Activated naive CD8-positive, alpha-beta T cell treated with anti-CD3 and anti-CD28 coated beads, Interleukin-2, amount 10 ng/mL, durations not matched to agents 7 days and 5 days (primary cell): ENCODE results near the gene HIVEP3. TPM values are rescaled to one million over a fixed set of nuclear protein-coding genes. Genes with fewer than 3 reads are reported as not detected.

Experiments used
- ATAC-seq: fragments of 150-1000 bp; cut with Tn5 transposase; one replicate; pipeline ENCODE4 v1.10.0; 2021; ENCODE audit warnings: low read depth, moderate library complexity
- POLR2A ChIA-PET: fragments of 350-600 bp; sonication (Branson Sonifier 250); formaldehyde crosslinking; loops from one replicate; lab custom pipeline; 2021; ENCODE audit warnings: antibody characterized with exemption; lab: Charles Lee
- DNase-seq: peaks from one replicate; pipeline ENCODE4 v3.0.0; 2021
- H3K27ac Mint-ChIP-seq: one replicate; pipeline ENCODE4 v1.8.0; 2022; ENCODE audit warnings: mild to moderate bottlenecking, mixed read lengths
- H3K27me3 Mint-ChIP-seq: one replicate; pipeline ENCODE4 v1.8.0; 2022; ENCODE audit warnings: mild to moderate bottlenecking, moderate library complexity, mixed read lengths
- H3K36me3 Mint-ChIP-seq: one replicate; pipeline ENCODE4 v1.8.0; 2021; ENCODE audit warnings: mild to moderate bottlenecking, mixed read lengths
- H3K4me1 Mint-ChIP-seq: one replicate; pipeline ENCODE4 v1.8.0; 2021; ENCODE audit warnings: mixed read lengths
- H3K4me3 Mint-ChIP-seq: one replicate; pipeline ENCODE4 v1.8.0; 2022; ENCODE audit warnings: mild to moderate bottlenecking, moderate library complexity, mixed read lengths
- H3K9me3 Mint-ChIP-seq: one replicate; pipeline ENCODE4 v1.8.0; 2021; ENCODE audit warnings: mixed read lengths
- total RNA-seq, 2 experiments: library from RNA; stranded (reverse); gene quantifications; one replicate each; pipeline ENCODE4 v1.2.3, GENCODE V29; 2021

The HIVEP3 gene
- total RNA-seq, 2 experiments from 2014 or later: 10.1 to 10.7 TPM

DNA sequence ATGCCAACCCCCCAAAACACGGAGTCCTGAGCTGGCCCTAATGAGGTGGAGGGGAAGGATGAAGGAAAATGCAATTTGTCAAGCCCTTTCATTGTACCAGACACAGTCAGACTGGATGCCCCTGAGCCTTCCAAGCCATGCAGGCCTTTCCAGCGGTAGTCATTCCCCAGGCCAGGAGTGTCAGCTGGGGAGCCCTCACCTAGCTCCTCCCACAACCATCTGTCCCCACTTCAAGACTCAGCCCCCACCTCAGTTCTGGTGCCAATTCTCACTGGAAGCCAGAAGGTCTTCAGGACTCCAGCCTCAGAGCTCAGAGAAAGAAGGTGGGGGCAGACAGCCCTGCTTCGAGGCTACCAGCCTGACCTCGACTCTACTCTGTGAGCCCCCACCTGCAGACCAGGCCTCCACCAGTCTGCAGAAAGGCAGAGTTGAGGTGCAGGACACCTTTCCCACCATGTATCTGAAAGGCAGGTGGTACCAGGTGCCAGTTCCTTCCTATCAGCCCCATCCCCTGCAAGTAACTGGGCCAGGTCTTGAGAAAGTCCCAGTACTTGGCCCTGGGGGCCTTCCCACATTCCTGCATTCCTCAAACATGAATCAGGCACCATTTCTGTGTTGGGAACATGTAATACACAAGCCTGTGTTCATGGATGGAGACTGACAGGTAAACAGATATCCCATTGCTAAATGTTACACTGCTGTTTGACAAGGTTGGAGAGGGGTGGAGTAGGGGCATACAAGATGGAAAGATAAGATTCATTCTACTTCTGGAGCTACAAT, 253.7 kb downstream of the HIVEP3 start:
- POLR2A ChIA-PET: interaction anchor here (1.5 kb wide), 1 partner anchor 22 kb away, joined by 3 read pairs; no protein-coding TSS in a partner anchor
- Mint-ChIP-seq H3K9me3 (no peaks in the 10 kb centered on the region), H3K36me3 (no peaks in the 10 kb centered on the region), H3K27me3 (no peaks in the 10 kb centered on the region), H3K4me3 (no peak overlapping the region), H3K27ac (peak overlapping the region; percentile 14), H3K4me1 (peaks cover 53% of the 10 kb centered on the region)
- DNase-seq (no peak), ATAC-seq (no peak)

GRCh38 chr1:41663671-41664400, 254.9 kb downstream of the HIVEP3 start:
- POLR2A ChIA-PET: interaction anchor here (3.6 kb wide), 1 partner anchor 9 kb away, joined by 30 read pairs; no protein-coding TSS in a partner anchor
- ATAC-seq: no peak
- H3K4me1 Mint-ChIP-seq: peaks cover 53% of the 10 kb centered on the region
- H3K9me3 Mint-ChIP-seq: no peaks in the 10 kb centered on the region
- peak overlapping the region; percentile 50 for H3K27ac Mint-ChIP-seq
- no peak for DNase-seq
- no peaks in the 10 kb centered on the region for H3K27me3 Mint-ChIP-seq
- H3K36me3 Mint-ChIP-seq: peaks cover 2% of the 10 kb centered on the region
- no peak overlapping the region for H3K4me3 Mint-ChIP-seq

DNA sequence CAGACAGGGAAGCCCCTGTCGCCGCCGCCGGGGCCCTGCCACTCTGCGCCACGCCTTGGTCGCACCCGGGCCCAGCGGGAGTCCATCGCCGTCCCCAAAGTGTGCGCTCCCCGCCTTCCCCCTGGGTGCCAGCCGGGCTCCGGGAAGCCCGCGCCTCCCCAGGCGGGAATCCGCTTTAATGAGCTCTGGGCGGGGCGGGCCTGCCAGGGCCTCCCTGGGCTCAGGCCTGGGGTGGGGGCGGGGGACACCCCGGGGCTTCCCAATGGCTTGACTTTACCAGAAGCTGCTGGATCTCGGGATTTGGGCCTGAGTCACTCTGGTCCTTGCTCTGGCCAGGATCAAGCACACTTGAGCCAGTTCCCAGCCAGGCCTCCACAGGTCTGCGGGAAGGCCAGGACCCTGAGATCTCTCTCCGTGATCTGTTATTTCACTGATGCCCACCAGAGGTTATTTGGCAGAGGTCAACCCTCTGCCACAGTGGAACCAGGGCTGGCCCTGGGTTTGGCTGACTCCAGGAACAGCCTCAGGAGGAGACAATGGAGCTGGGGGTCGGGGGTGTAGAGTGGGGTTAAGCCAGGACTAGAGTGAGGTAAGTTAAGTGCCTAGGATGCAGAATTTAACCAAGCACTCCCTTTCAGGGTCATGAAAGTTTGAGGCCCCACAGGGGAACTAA, 255.8 kb downstream of the HIVEP3 start:
- Mint-ChIP-seq H3K27me3 (no peaks in the 10 kb centered on the region), H3K4me3 (peak overlapping the region; percentile 36), H3K27ac (no peak overlapping the region), H3K9me3 (no peaks in the 10 kb centered on the region), H3K36me3 (peaks cover 2% of the 10 kb centered on the region), H3K4me1 (peaks cover 54% of the 10 kb centered on the region)
- POLR2A ChIA-PET: interaction anchor here (1.0 to 3.6 kb wide), 3 partner anchors 10 to 21 kb away, joined by 3 to 30 read pairs (median 6); no protein-coding TSS in a partner anchor
- ATAC-seq: no peak
- DNase-seq: no peak

DNA sequence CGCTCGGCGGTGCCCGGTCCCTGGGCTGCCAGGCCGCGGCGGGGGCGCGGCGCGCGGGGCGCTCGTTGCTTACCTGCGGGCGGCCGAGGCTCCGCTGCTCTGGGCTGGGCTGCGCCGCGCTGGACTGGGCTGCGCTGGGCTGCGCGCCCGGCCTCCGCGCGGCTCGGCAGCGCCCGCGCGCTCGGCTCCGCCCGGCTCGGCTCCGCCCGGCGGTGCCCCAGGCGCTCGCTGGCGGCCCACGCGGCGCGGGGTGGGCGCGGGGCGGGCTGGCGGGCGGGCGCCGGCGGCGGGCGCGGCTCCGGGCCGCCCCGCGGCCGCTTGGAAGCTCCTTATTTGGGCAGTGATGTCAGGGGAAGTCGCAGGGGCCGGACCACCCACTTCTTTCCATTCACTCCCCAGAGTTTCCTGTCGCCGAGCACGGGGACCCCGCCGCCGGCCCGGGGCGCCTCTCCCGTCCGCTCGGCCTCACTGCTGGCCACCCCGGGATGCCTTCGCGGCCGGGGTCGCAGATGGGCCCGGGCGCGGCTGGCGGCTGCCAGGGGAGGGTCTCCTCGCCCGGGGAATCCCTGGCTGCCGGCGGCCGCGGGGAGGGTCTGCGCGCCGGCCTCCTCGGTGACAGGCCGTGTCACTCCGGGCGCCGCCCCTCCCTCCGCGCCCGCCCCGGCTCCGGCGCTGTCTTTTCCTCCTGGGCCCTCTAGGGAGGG, 256.5 kb downstream of the HIVEP3 start:
- H3K4me3 Mint-ChIP-seq: peak overlapping the region; percentile 63
- no peaks in the 10 kb centered on the region for H3K9me3 Mint-ChIP-seq
- H3K27me3 Mint-ChIP-seq: no peaks in the 10 kb centered on the region
- POLR2A ChIA-PET: interaction anchor here (0.7 to 3.6 kb wide), 8 partner anchors 9 to 150 kb away, joined by 3 to 30 read pairs (median 4); no protein-coding TSS in a partner anchor
- DNase-seq (peak; percentile 72), ATAC-seq (peak; percentile 83)
- H3K36me3 Mint-ChIP-seq: peaks cover 2% of the 10 kb centered on the region
- peak overlapping the region; percentile 53 for H3K27ac Mint-ChIP-seq
- peaks cover 55% of the 10 kb centered on the region for H3K4me1 Mint-ChIP-seq

DNA sequence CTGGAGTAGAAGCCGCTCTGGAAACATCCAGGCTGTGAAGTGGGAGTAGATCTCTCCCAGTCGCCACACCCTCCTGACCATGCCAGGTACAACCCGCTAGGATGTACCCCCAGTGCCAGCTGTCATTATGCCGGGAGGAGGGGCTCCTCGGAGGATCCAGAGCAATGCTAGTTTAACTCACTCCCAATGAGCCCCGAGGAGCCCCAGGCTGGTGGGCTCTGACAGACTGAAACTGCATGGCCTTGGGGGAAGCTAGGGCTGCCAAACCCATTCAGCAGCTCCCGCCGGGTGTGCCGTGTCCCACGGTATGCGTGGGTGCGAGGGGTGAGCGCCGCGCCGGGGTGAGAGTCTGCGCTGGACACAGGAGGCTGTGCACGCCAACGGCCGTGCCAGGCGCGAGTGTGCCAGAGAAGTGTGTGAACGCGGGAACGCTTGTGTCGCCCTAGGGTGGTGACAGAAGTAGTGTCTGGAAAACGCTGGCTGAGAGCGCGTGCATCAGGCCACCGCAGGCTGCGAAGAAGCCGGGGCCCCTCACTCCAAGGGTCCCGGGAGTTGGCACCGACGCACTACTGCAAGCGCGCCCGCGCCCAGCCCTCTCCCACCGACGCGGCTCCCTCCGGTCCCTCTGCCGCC, 257.2 kb downstream of the HIVEP3 start:
- ATAC-seq (peak; percentile 12), DNase-seq (peak; percentile 59)
- Mint-ChIP-seq H3K4me1 (peaks cover 55% of the 10 kb centered on the region), H3K27me3 (no peaks in the 10 kb centered on the region), H3K9me3 (no peaks in the 10 kb centered on the region), H3K36me3 (peaks cover 2% of the 10 kb centered on the region), H3K27ac (peak overlapping the region; percentile 71), H3K4me3 (peak overlapping the region; percentile 92)
- POLR2A ChIA-PET: interaction anchor here (0.7 to 3.6 kb wide), 8 partner anchors 9 to 150 kb away, joined by 3 to 30 read pairs (median 4); no protein-coding TSS in a partner anchor

GRCh38 chr1:41660570-41661427, 257.9 kb downstream of the HIVEP3 start:
- peaks cover 2% of the 10 kb centered on the region for H3K36me3 Mint-ChIP-seq
- no peak for DNase-seq
- no peaks in the 10 kb centered on the region for H3K9me3 Mint-ChIP-seq
- H3K27me3 Mint-ChIP-seq: no peaks in the 10 kb centered on the region
- peak overlapping the region; percentile 71 for H3K27ac Mint-ChIP-seq
- POLR2A ChIA-PET: interaction anchor here (1.3 to 3.6 kb wide), 3 partner anchors 8 to 12 kb away, joined by 4 to 30 read pairs (median 5); no protein-coding TSS in a partner anchor
- no peak for ATAC-seq
- peak overlapping the region; percentile 92 for H3K4me3 Mint-ChIP-seq
- peaks cover 56% of the 10 kb centered on the region for H3K4me1 Mint-ChIP-seq

DNA sequence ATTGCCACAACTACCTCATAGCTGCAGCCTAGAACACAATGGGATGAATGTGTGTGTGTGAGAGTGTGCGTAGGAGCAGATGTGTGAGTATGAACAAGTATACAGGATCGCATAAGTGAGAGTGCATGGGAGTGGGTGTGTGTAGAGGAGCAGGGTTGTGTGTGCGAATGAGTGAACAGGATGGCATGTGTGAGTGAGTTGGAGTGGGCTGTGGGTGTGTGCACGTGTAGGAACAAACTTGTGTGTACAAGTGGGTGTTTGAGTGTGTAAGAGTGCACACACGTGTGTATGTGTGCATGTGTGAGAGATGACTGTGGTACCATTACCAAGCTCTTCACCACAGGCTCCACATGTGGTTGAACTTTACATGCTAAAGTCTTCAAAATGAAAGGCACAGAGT, 258.8 kb downstream of the HIVEP3 start:
- H3K4me3 Mint-ChIP-seq: peak overlapping the region; percentile 4
- DNase-seq (no peak), ATAC-seq (no peak)
- no peak overlapping the region for H3K27ac Mint-ChIP-seq
- H3K9me3 Mint-ChIP-seq: no peaks in the 10 kb centered on the region
- H3K27me3 Mint-ChIP-seq: no peaks in the 10 kb centered on the region
- H3K36me3 Mint-ChIP-seq: peaks cover 5% of the 10 kb centered on the region
- H3K4me1 Mint-ChIP-seq: peaks cover 56% of the 10 kb centered on the region
- POLR2A ChIA-PET: no interaction called here

GRCh38 chr1:41659159-41659495, 259.6 kb downstream of the HIVEP3 start:
- Mint-ChIP-seq H3K36me3 (peaks cover 5% of the 10 kb centered on the region), H3K27me3 (no peaks in the 10 kb centered on the region), H3K4me1 (peaks cover 53% of the 10 kb centered on the region), H3K4me3 (no peak overlapping the region), H3K9me3 (no peaks in the 10 kb centered on the region), H3K27ac (no peak overlapping the region)
- DNase-seq: no peak
- no peak for ATAC-seq
- POLR2A ChIA-PET: no interaction called here

DNA sequence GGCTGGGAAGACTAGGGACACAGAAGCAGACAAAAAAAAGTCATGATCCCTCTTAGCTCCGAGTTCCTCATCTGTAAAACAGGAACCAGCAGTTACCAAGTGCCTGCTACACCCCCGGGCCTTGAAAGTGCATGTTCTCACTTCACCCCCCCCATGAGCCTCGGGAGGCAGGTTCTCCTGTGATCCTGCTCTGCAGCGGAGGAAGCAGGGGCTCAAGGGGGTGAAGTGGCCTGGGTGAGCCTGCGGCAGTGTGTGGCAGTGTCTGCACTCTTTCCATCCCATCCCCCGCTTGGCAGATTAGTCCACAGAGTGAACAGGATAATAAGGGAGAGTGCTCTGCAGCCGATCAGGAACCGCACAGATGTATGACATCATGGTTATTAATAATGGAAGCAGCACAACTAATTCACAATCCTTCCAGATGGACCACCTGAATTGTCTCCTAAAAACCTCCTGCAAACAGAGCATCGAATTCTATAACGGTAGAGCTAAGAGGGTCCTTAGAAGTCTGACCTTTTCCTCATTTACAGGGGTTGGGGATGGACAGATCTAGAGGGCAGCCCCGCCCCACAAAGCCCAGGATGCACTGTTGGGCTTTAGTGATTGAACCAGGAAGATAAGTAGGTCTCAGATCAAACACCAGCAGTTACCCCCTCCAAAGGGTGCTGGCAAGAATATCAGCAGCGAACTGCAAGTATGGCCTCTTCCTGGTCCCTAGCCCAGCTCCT, 260.1 kb downstream of the HIVEP3 start:
- Mint-ChIP-seq H3K36me3 (peaks cover 5% of the 10 kb centered on the region), H3K4me3 (no peak overlapping the region), H3K27ac (no peak overlapping the region), H3K9me3 (no peaks in the 10 kb centered on the region), H3K27me3 (no peaks in the 10 kb centered on the region), H3K4me1 (peaks cover 50% of the 10 kb centered on the region)
- no peak for DNase-seq
- ATAC-seq: no peak
- POLR2A ChIA-PET: interaction anchor here (1.2 kb wide), 1 partner anchor 82 kb away, joined by 3 read pairs; no protein-coding TSS in a partner anchor

DNA sequence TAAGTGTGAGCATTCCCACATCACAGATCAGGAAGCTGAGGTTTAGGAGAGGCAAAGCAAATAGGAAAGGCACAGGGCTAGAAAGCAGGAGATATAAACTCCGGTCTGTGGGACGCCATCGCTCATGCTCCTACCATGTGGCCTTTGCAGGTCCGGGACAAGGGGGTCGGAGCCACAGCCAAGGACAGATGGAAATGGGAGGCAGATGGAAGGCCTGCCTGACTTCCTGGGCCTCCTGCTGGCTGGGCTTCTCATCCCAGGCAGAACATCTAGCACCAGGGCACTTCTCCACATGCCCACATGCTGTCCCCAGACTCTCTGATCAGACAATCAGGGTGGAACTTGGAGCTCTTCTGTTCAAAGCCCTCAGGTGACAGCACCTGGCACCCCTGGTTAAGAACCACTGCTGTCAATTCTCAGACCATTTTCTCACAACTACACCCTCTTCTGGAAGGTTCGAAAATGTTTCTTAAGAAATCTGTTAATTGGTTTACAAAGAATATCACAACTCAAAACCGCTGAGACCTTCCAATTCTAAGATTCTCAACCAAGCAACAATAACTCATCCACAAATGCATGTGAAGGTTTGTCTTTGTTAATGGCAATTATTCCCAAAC, 260.9 kb downstream of the HIVEP3 start:
- Mint-ChIP-seq H3K27me3 (no peaks in the 10 kb centered on the region), H3K36me3 (peaks cover 5% of the 10 kb centered on the region), H3K4me3 (no peak overlapping the region), H3K4me1 (peaks cover 55% of the 10 kb centered on the region), H3K9me3 (no peaks in the 10 kb centered on the region), H3K27ac (no peak overlapping the region)
- POLR2A ChIA-PET: interaction anchor here (1.2 kb wide), 1 partner anchor 82 kb away, joined by 3 read pairs; no protein-coding TSS in a partner anchor
- DNase-seq (no peak), ATAC-seq (no peak)
